ENCODE results near the gene KPNA3.

DNA sequence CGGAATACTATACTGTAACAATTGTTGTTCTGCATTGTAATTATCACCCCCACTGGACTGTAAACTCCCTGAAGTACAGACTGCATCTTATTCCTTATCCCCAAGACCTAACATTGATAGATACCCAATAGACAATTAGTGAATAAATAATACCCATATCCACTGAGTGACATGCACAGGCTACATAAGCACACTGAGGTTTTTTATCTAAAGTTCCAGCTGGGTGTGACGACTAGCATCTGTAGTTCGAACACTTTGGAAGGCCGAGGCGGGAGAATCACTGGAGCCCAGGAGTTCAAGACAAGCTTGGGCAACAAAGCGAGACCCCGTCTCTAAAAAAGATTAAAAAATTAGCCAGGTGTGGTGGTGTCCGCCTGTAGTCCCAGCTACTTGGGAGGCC lies 2.5 kb downstream of the KPNA3 start:
- TF ChIP-seq, protein P1, sequence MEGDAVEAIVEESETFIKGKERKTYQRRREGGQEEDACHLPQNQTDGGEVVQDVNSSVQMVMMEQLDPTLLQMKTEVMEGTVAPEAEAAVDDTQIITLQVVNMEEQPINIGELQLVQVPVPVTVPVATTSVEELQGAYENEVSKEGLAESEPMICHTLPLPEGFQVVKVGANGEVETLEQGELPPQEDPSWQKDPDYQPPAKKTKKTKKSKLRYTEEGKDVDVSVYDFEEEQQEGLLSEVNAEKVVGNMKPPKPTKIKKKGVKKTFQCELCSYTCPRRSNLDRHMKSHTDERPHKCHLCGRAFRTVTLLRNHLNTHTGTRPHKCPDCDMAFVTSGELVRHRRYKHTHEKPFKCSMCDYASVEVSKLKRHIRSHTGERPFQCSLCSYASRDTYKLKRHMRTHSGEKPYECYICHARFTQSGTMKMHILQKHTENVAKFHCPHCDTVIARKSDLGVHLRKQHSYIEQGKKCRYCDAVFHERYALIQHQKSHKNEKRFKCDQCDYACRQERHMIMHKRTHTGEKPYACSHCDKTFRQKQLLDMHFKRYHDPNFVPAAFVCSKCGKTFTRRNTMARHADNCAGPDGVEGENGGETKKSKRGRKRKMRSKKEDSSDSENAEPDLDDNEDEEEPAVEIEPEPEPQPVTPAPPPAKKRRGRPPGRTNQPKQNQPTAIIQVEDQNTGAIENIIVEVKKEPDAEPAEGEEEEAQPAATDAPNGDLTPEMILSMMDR (IDR thresholded peaks at IDR 0.05), result no peak
- no peak for TF ChIP-seq POLR2A (IDR thresholded peaks at IDR 0.05)
